SK-N-SH treated with all-trans-retinoic acid at 6 μM for 48 hours (cell line): ENCODE data around the gene ACACB.

Experiments used
- ATAC-seq: fragments of 200-7000 bp; cut with Tn5 transposase; 3 replicates; pipeline ENCODE4 v1.9.1; 2020; ENCODE audit warnings: mild to moderate bottlenecking, moderate library complexity
- ARNTL ChIP-seq: fragments of 450-650 bp; formaldehyde crosslinking; IDR thresholded peaks from 2 replicates; pipeline ENCODE4 v1.5.0; 2020; ENCODE audit warnings: low read depth, mild to moderate bottlenecking, moderate library complexity, borderline replicate concordance
- BACH2 ChIP-seq: fragments of 250-450 bp; sonication (Bioruptor Pico); IDR thresholded peaks from 2 replicates; pipeline ENCODE4 v1.9.0; 2021; ENCODE audit warnings: mild to moderate bottlenecking, borderline replicate concordance
- GLIS3 ChIP-seq: fragments of 250-450 bp; sonication (Bioruptor Pico); IDR thresholded peaks from 2 replicates; pipeline ENCODE4 v1.5.0; 2020; ENCODE audit warnings: mild to moderate bottlenecking, moderate library complexity
- OSR1 ChIP-seq: fragments of 250-450 bp; sonication (Bioruptor Pico); IDR thresholded peaks from 2 replicates; pipeline ENCODE4 v1.8.0; 2022; ENCODE audit warnings: moderate library complexity, mild to moderate bottlenecking, inconsistent platforms
- POU6F1 ChIP-seq: fragments of 250-450 bp; sonication (Bioruptor Pico); IDR thresholded peaks from 2 replicates; pipeline ENCODE4 v1.8.0; 2021; ENCODE audit warnings: low read depth, mild to moderate bottlenecking, moderate library complexity, borderline replicate concordance
- PPARA ChIP-seq: fragments of 250-450 bp; sonication (Bioruptor Pico); IDR thresholded peaks from 2 replicates; pipeline ENCODE4 v1.5.0; 2020; ENCODE audit warnings: mild to moderate bottlenecking, borderline replicate concordance
- SNAI2 ChIP-seq: fragments of 250-450 bp; sonication (Bioruptor Pico); IDR thresholded peaks from 2 replicates; pipeline ENCODE4 v1.5.0; 2020; ENCODE audit warnings: mild to moderate bottlenecking, moderate library complexity
- TCF4 ChIP-seq: fragments of 250-450 bp; sonication (Bioruptor Pico); IDR thresholded peaks from 2 replicates; pipeline ENCODE4 v1.8.0; 2021; ENCODE audit warnings: mild to moderate bottlenecking, moderate library complexity, borderline replicate concordance
- TOX ChIP-seq: fragments of 250-450 bp; sonication (Bioruptor Pico); IDR thresholded peaks from 2 replicates; pipeline ENCODE4 v1.8.0; 2021; ENCODE audit warnings: mild to moderate bottlenecking, moderate library complexity, borderline replicate concordance
- ZC3H10 ChIP-seq: fragments of 250-450 bp; sonication (Bioruptor Pico); IDR thresholded peaks from 2 replicates; pipeline ENCODE4 v1.5.1; 2021; ENCODE audit warnings: mild to moderate bottlenecking, moderate library complexity
- ZFP3 ChIP-seq: fragments of 250-450 bp; sonication (Bioruptor Pico); IDR thresholded peaks from 2 replicates; pipeline ENCODE4 v1.5.0; 2020; ENCODE audit warnings: mild to moderate bottlenecking, moderate library complexity
- ZFP30 ChIP-seq: fragments of 450-650 bp; formaldehyde crosslinking; IDR thresholded peaks from 2 replicates; pipeline ENCODE4 v1.5.0; 2022; ENCODE audit warnings: mild to moderate bottlenecking, moderate library complexity
- ZNF70 ChIP-seq: fragments of 450-650 bp; formaldehyde crosslinking; IDR thresholded peaks from 2 replicates; pipeline ENCODE4 v1.5.0; 2020; ENCODE audit warnings: mild to moderate bottlenecking, moderate library complexity
- ZNF8 ChIP-seq: fragments of 450-650 bp; formaldehyde crosslinking; IDR thresholded peaks from 2 replicates; pipeline ENCODE4 v1.5.0; 2020; ENCODE audit warnings: mild to moderate bottlenecking, moderate library complexity
- TF ChIP-seq, protein P1 (sequence below): fragments of 250-450 bp; sonication (Bioruptor Pico); IDR thresholded peaks from 2 replicates; pipeline ENCODE4 v1.5.0; 2020; ENCODE audit warnings: mild to moderate bottlenecking, moderate library complexity
- TF ChIP-seq, protein P2 (sequence below): fragments of 250-450 bp; sonication (Bioruptor Pico); IDR thresholded peaks from 2 replicates; pipeline ENCODE4 v1.8.0; 2020; ENCODE audit warnings: mild to moderate bottlenecking, moderate library complexity, borderline replicate concordance
- TF ChIP-seq, protein P3 (sequence below): fragments of 250-450 bp; sonication (Bioruptor Pico); IDR thresholded peaks from 2 replicates; pipeline ENCODE4 v1.5.1; 2020; ENCODE audit warnings: low read depth, mild to moderate bottlenecking, moderate library complexity

Gene ACACB

DNA sequence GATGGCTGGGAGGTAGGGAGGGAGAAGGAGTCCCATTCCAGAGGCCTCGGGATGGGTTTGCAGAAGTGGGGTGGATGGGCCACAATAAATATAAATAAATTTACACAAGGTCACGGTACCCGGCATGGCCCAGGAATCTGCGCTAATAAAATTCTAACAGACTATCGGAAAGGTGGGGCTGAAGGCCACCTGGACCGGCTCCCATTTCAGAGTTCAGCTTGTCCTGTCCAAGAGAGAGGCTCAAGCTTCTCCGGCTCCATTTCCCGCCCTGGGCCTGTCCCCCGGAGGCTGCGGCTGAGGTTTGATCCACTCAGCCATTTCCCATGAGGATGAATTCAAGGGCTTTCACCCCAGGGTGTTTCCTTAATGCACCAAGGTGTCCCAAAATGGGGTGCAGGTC is 162.5 kb downstream of the ACACB start:
- no peak for TF ChIP-seq OSR1 (CRISPR knock-in tag)
- TF ChIP-seq ZFP30: no peak
- TF ChIP-seq ZC3H10 (CRISPR knock-in tag): no peak
- TF ChIP-seq TOX (CRISPR knock-in tag): no peak
- TF ChIP-seq, protein P1, sequence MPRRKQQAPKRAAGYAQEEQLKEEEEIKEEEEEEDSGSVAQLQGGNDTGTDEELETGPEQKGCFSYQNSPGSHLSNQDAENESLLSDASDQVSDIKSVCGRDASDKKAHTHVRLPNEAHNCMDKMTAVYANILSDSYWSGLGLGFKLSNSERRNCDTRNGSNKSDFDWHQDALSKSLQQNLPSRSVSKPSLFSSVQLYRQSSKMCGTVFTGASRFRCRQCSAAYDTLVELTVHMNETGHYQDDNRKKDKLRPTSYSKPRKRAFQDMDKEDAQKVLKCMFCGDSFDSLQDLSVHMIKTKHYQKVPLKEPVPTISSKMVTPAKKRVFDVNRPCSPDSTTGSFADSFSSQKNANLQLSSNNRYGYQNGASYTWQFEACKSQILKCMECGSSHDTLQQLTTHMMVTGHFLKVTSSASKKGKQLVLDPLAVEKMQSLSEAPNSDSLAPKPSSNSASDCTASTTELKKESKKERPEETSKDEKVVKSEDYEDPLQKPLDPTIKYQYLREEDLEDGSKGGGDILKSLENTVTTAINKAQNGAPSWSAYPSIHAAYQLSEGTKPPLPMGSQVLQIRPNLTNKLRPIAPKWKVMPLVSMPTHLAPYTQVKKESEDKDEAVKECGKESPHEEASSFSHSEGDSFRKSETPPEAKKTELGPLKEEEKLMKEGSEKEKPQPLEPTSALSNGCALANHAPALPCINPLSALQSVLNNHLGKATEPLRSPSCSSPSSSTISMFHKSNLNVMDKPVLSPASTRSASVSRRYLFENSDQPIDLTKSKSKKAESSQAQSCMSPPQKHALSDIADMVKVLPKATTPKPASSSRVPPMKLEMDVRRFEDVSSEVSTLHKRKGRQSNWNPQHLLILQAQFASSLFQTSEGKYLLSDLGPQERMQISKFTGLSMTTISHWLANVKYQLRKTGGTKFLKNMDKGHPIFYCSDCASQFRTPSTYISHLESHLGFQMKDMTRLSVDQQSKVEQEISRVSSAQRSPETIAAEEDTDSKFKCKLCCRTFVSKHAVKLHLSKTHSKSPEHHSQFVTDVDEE: no peak
- no peak for TF ChIP-seq BACH2
- ATAC-seq: no peak

DNA sequence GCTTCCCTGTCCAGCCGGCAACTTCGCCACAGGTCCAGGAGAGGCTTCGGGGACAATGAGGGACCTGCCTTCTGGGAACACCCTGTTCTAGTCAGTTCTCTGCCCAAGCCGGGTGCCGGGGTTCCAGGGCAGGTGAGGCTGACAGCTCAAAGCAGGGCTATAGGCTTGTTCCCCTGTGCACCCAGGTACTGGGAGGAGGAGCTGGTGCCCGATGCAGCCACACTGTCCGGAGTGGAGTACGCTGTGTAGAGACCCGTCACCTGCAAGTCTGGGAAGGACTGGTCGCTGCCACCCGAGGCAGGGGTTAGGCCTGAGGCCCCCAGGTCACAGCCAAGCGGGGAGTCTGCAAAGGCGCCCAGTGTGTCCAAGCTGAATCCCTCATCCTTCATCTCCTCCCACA is 163.1 kb downstream of the ACACB start:
- no peak for TF ChIP-seq TCF4 (CRISPR knock-in tag)
- TF ChIP-seq, protein P2, sequence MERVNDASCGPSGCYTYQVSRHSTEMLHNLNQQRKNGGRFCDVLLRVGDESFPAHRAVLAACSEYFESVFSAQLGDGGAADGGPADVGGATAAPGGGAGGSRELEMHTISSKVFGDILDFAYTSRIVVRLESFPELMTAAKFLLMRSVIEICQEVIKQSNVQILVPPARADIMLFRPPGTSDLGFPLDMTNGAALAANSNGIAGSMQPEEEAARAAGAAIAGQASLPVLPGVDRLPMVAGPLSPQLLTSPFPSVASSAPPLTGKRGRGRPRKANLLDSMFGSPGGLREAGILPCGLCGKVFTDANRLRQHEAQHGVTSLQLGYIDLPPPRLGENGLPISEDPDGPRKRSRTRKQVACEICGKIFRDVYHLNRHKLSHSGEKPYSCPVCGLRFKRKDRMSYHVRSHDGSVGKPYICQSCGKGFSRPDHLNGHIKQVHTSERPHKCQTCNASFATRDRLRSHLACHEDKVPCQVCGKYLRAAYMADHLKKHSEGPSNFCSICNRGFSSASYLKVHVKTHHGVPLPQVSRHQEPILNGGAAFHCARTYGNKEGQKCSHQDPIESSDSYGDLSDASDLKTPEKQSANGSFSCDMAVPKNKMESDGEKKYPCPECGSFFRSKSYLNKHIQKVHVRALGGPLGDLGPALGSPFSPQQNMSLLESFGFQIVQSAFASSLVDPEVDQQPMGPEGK (CRISPR knock-in tag): no peak
- TF ChIP-seq ZNF70: no peak
- TF ChIP-seq, protein P1: no peak
- TF ChIP-seq, protein P3, sequence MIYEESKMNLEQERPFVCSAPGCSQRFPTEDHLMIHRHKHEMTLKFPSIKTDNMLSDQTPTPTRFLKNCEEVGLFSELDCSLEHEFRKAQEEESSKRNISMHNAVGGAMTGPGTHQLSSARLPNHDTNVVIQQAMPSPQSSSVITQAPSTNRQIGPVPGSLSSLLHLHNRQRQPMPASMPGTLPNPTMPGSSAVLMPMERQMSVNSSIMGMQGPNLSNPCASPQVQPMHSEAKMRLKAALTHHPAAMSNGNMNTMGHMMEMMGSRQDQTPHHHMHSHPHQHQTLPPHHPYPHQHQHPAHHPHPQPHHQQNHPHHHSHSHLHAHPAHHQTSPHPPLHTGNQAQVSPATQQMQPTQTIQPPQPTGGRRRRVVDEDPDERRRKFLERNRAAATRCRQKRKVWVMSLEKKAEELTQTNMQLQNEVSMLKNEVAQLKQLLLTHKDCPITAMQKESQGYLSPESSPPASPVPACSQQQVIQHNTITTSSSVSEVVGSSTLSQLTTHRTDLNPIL (CRISPR knock-in tag): no peak
- no peak for TF ChIP-seq ARNTL (CRISPR knock-in tag)
- TF ChIP-seq OSR1 (CRISPR knock-in tag): no peak
- no peak for TF ChIP-seq POU6F1 (CRISPR knock-in tag)
- no peak for TF ChIP-seq PPARA (CRISPR knock-in tag)
- TF ChIP-seq ZC3H10 (CRISPR knock-in tag): no peak
- no peak for ATAC-seq

DNA sequence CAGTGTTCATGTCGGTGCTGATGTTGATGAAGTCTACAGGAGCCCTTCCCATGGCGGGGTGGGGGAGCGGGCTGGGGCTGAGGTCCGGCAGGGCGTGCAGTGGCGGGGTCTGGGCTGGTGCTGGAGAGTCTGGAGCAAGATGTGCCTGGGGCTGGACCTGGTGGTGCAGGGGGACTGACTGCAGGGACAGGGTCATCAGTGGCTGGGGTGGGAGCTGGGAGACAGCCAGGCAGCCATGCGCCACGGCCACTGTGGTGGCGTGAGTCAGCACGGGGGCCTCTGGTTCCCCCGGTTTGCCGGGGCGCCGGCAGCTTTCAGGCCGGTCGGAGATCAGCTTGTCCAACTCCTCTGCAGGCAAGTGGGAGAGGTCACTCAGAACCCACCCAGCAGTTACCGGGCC is 165.1 kb downstream of the ACACB start:
- no peak for ATAC-seq
- TF ChIP-seq, protein P3 (CRISPR knock-in tag): no peak
- TF ChIP-seq PPARA (CRISPR knock-in tag) (no peak), ZFP3 (CRISPR knock-in tag) (no peak), ZNF8 (CRISPR knock-in tag) (no peak), GLIS3 (CRISPR knock-in tag) (no peak), SNAI2 (no peak)
